Measurements from ENCODE around the gene PRDM16. TPM values are rescaled to one million over a fixed set of nuclear protein-coding genes. Genes with fewer than 3 reads are reported as not detected.

The PRDM16 gene
- total RNA-seq, 1 donor = 6.5 TPM

DNA sequence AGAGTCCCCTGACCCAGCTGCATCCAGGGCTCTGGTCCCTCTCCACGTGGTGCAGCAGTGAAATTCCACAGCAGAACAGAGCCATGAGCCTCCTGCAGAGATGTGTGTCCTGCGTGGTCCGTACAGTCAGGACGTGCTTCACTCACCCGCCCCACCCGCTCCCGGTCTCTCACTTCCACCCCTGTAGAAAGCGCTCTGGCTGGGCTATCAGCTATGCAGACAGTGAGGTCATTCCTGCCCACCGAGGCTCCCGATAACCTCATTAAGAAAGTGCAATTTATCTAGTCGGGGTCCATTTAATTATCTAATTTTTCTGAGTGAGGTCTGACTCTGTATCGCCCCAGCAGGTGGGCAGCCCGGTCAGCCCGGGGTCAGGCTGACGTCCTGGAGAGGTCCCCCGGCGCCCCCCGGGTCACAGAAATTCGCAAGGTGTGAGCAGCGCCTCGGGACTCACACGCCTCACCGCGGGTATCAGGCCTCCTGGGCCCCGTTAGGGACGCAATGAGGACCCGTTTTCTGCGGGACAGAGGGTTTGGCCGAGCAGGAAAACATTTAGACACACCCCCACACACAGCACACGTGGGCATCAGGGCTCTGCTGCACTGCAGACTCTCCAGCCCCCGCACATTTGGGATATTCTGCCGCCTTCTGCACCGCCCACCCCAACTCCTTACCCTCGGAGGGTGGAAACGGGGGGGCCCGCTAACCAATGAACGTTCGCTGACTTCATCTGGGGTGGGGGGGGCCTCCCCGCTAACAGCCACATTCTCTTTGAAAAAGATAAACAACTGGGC, 76.7 kb downstream of the PRDM16 start:
- no peaks in the 10 kb centered on the region for H3K79me2 ChIP-seq (ENCODE audit: insufficient read depth, low read length)
- H3K4me3 ChIP-seq (ENCODE audit: insufficient read depth, low read length) = no peak overlapping the region
- H3K4me1 ChIP-seq (ENCODE audit: insufficient read depth, low read length) = no peaks in the 10 kb centered on the region
- no peaks in the 10 kb centered on the region for H3K9me3 ChIP-seq (ENCODE audit: low read depth, low read length)
- no peak for DNase-seq (ENCODE audit: insufficient read length, low spot score, missing footprints)
- H3K27me3 ChIP-seq (ENCODE audit: insufficient read depth, low read length) = no peaks in the 10 kb centered on the region
- no peaks in the 10 kb centered on the region for H3K36me3 ChIP-seq (ENCODE audit: insufficient read depth, low read length)
- H3K4me2 ChIP-seq (ENCODE audit: insufficient read depth, low read length) = no peak overlapping the region
- TF ChIP-seq, protein P1, sequence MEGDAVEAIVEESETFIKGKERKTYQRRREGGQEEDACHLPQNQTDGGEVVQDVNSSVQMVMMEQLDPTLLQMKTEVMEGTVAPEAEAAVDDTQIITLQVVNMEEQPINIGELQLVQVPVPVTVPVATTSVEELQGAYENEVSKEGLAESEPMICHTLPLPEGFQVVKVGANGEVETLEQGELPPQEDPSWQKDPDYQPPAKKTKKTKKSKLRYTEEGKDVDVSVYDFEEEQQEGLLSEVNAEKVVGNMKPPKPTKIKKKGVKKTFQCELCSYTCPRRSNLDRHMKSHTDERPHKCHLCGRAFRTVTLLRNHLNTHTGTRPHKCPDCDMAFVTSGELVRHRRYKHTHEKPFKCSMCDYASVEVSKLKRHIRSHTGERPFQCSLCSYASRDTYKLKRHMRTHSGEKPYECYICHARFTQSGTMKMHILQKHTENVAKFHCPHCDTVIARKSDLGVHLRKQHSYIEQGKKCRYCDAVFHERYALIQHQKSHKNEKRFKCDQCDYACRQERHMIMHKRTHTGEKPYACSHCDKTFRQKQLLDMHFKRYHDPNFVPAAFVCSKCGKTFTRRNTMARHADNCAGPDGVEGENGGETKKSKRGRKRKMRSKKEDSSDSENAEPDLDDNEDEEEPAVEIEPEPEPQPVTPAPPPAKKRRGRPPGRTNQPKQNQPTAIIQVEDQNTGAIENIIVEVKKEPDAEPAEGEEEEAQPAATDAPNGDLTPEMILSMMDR (IDR thresholded peaks at IDR 0.05; ENCODE audit: extremely low read depth, low read depth, low read length) = no peak
- H2AFZ ChIP-seq (ENCODE audit: low read length) = no peak overlapping the region
- no peak overlapping the region for H3K27ac ChIP-seq (ENCODE audit: low read depth, low read length)
- H4K20me1 ChIP-seq (ENCODE audit: insufficient read depth, low read length) = peaks cover 3% of the 10 kb centered on the region

DNA sequence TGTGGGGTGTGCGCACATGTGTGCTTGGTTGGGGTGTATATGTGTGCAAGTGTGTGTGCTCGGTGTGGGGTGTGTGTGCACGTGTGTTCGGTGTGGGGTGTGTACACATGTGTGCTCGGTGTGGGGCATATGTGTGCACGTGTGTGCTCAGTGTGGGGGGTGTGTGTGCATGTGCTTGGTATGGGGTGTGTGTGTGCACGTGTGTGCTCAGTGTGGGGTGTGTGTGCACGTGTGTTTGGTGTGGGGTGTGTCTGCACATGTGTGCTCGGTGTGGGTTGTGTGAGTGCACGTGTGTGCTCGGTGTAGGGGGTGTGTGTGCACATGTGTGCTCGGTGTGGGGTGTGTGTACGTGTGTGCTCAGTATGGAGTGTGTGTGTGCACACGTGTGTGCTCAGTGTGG, 77.5 kb downstream of the PRDM16 start:
- no peak overlapping the region for H3K4me2 ChIP-seq (ENCODE audit: insufficient read depth, low read length)
- TF ChIP-seq, protein P1 (IDR thresholded peaks at IDR 0.05; ENCODE audit: extremely low read depth, low read depth, low read length) = no peak

GRCh38 chr1:3146907-3147306, 77.9 kb downstream of the PRDM16 start:
- no peak overlapping the region for H3K4me2 ChIP-seq (ENCODE audit: insufficient read depth, low read length)
- no peaks in the 10 kb centered on the region for H3K27me3 ChIP-seq (ENCODE audit: insufficient read depth, low read length)
- no peaks in the 10 kb centered on the region for H3K79me2 ChIP-seq (ENCODE audit: insufficient read depth, low read length)
- H3K27ac ChIP-seq (ENCODE audit: low read depth, low read length) = no peak overlapping the region
- no peak overlapping the region for H3K4me3 ChIP-seq (ENCODE audit: insufficient read depth, low read length)
- no peaks in the 10 kb centered on the region for H3K9me3 ChIP-seq (ENCODE audit: low read depth, low read length)
- no peaks in the 10 kb centered on the region for H3K4me1 ChIP-seq (ENCODE audit: insufficient read depth, low read length)
- H4K20me1 ChIP-seq (ENCODE audit: insufficient read depth, low read length) = peaks cover 5% of the 10 kb centered on the region
- DNase-seq (ENCODE audit: insufficient read length, low spot score, missing footprints) = no peak
- H3K36me3 ChIP-seq (ENCODE audit: insufficient read depth, low read length) = no peaks in the 10 kb centered on the region
- no peak overlapping the region for H2AFZ ChIP-seq (ENCODE audit: low read length)
- TF ChIP-seq, protein P1 (IDR thresholded peaks at IDR 0.05; ENCODE audit: extremely low read depth, low read depth, low read length) = no peak

More for the DNA sequence above, 77.5 kb downstream of the PRDM16 start:
- Histone ChIP-seq H3K27me3 (ENCODE audit: insufficient read depth, low read length) (no peaks in the 10 kb centered on the region), H3K4me1 (ENCODE audit: insufficient read depth, low read length) (no peaks in the 10 kb centered on the region), H2AFZ (ENCODE audit: low read length) (no peak overlapping the region), H4K20me1 (ENCODE audit: insufficient read depth, low read length) (peaks cover 3% of the 10 kb centered on the region), H3K4me3 (ENCODE audit: insufficient read depth, low read length) (no peak overlapping the region), H3K27ac (ENCODE audit: low read depth, low read length) (no peak overlapping the region), H3K79me2 (ENCODE audit: insufficient read depth, low read length) (no peaks in the 10 kb centered on the region), H3K36me3 (ENCODE audit: insufficient read depth, low read length) (no peaks in the 10 kb centered on the region), H3K9me3 (ENCODE audit: low read depth, low read length) (no peaks in the 10 kb centered on the region)
- DNase-seq (ENCODE audit: insufficient read length, low spot score, missing footprints) = no peak

- no peak overlapping the region for H3K4me2 ChIP-seq (ENCODE audit: insufficient read depth, low read length)
- peaks cover 6% of the 10 kb centered on the region for H4K20me1 ChIP-seq (ENCODE audit: insufficient read depth, low read length)
- no peak for DNase-seq (ENCODE audit: insufficient read length, low spot score, missing footprints)
- no peaks in the 10 kb centered on the region for H3K9me3 ChIP-seq (ENCODE audit: low read depth, low read length)
- no peaks in the 10 kb centered on the region for H3K79me2 ChIP-seq (ENCODE audit: insufficient read depth, low read length)
- H3K4me3 ChIP-seq (ENCODE audit: insufficient read depth, low read length) = no peak overlapping the region
- H3K36me3 ChIP-seq (ENCODE audit: insufficient read depth, low read length) = no peaks in the 10 kb centered on the region
- H3K27ac ChIP-seq (ENCODE audit: low read depth, low read length) = no peak overlapping the region
- TF ChIP-seq, protein P1 (IDR thresholded peaks at IDR 0.05; ENCODE audit: extremely low read depth, low read depth, low read length) = no peak
- no peak overlapping the region for H2AFZ ChIP-seq (ENCODE audit: low read length)
- no peaks in the 10 kb centered on the region for H3K4me1 ChIP-seq (ENCODE audit: insufficient read depth, low read length)
- H3K27me3 ChIP-seq (ENCODE audit: insufficient read depth, low read length) = no peaks in the 10 kb centered on the region
These were observed 79.2 kb downstream of the PRDM16 start for GRCh38 chr1:3148171-3148570.

All from osteoblast (primary cell).